MM.1S (cell line): ENCODE results near the gene BAZ1B.

Experiments used
- DNase-seq: peaks from one replicate; pipeline ENCODE4 v3.0.0-alpha.2; 2015
- H2AFZ ChIP-seq: fragments of 300-600 bp; sonication (generic); 2 replicates; pipeline ENCODE4 v1.6.0; 2016; ENCODE audit warnings: antibody characterized with exemption, low read length
- H3F3A ChIP-seq: fragments of 300-600 bp; sonication (generic); 2 replicates; pipeline ENCODE4 v1.6.1; 2016; ENCODE audit warnings: mild to moderate bottlenecking, antibody characterized with exemption, low read length, moderate library complexity, mixed read lengths; ENCODE audit not compliant: insufficient read depth
- H3K27ac ChIP-seq: fragments of 300-600 bp; sonication (generic); 2 replicates; pipeline ENCODE4 v1.5.1; 2016; ENCODE audit warnings: mild to moderate bottlenecking, low read length
- H3K27me3 ChIP-seq: fragments of 300-600 bp; sonication (generic); replicated peaks from 2 replicates; pipeline ENCODE4 v1.6.0; 2016; ENCODE audit warnings: low read length; ENCODE audit not compliant: insufficient read depth
- H3K36me3 ChIP-seq: fragments of 300-600 bp; sonication (generic); replicated peaks from 2 replicates; pipeline ENCODE4 v1.6.1; 2016; ENCODE audit warnings: mild to moderate bottlenecking, low read length, mixed read lengths; ENCODE audit not compliant: insufficient read depth
- H3K4me1 ChIP-seq: fragments of 300-600 bp; sonication (generic); 2 replicates; pipeline ENCODE4 v1.6.1; 2016; ENCODE audit warnings: low read length, mixed read lengths
- H3K4me2 ChIP-seq: fragments of 300-600 bp; sonication (generic); 2 replicates; pipeline ENCODE4 v1.6.0; 2016; ENCODE audit warnings: low read depth, low read length
- H3K4me3 ChIP-seq: fragments of 300-600 bp; sonication (generic); 2 replicates; pipeline ENCODE4 v1.5.1; 2016; ENCODE audit warnings: low read length, mixed read lengths
- H3K79me2 ChIP-seq: fragments of 300-600 bp; sonication (generic); 2 replicates; pipeline ENCODE4 v1.6.1; 2016; ENCODE audit warnings: mixed run types, low read length, mixed read lengths
- H3K9ac ChIP-seq: fragments of 300-600 bp; sonication (generic); 2 replicates; pipeline ENCODE4 v1.6.1; 2016; ENCODE audit warnings: low read length, mixed read lengths
- H3K9me2 ChIP-seq: fragments of 300-600 bp; sonication (generic); replicated peaks from 2 replicates; pipeline ENCODE4 v1.6.1; 2016; ENCODE audit warnings: mild to moderate bottlenecking, low read length, mixed read lengths; ENCODE audit not compliant: insufficient read depth
- H3K9me3 ChIP-seq: fragments of 300-600 bp; sonication (generic); replicated peaks from 2 replicates; pipeline ENCODE4 v1.6.1; 2016; ENCODE audit warnings: mild to moderate bottlenecking, low read length, mixed read lengths; ENCODE audit not compliant: insufficient read depth
- H4K20me1 ChIP-seq: fragments of 300-600 bp; sonication (generic); 2 replicates; pipeline ENCODE4 v1.6.1; 2016; ENCODE audit warnings: mild to moderate bottlenecking, low read length, moderate library complexity, mixed read lengths; ENCODE audit not compliant: insufficient read depth
- CTCF ChIP-seq: fragments of 300-600 bp; sonication (generic); IDR thresholded peaks from 2 replicates; pipeline ENCODE4 v1.5.1; 2016; ENCODE audit warnings: antibody characterized with exemption, low read length, mixed read lengths
- EZH2 ChIP-seq: fragments of 300-600 bp; sonication (generic); optimal IDR thresholded peaks from 2 replicates; pipeline ENCODE3; 2017; ENCODE audit warnings: low read depth, mild to moderate bottlenecking, antibody characterized with exemption, low read length, mixed read lengths
- EZH2phosphoT487 ChIP-seq: fragments of 300-600 bp; sonication (generic); IDR thresholded peaks from 2 replicates; pipeline ENCODE4 v1.6.1; 2018; ENCODE audit warnings: antibody characterized with exemption, low read length

BAZ1B gene

GRCh38 chr7:73427902-73428787 lies 93.9 kb downstream of the BAZ1B start:
- Histone ChIP-seq H2AFZ (no peak overlapping the region), H3K4me3 (no peak overlapping the region), H3K4me1 (no peaks in the 10 kb centered on the region), H3K9me3 (no peaks in the 10 kb centered on the region), H3K9me2 (no peaks in the 10 kb centered on the region), H3K9ac (no peak overlapping the region), H3F3A (no peaks in the 10 kb centered on the region), H3K27me3 (no peaks in the 10 kb centered on the region), H4K20me1 (no peaks in the 10 kb centered on the region), H3K27ac (no peak overlapping the region), H3K79me2 (no peaks in the 10 kb centered on the region), H3K36me3 (no peaks in the 10 kb centered on the region), H3K4me2 (no peak overlapping the region)
- no peak for DNase-seq
- TF ChIP-seq EZH2: no peak
- no peak for TF ChIP-seq CTCF
- no peak for TF ChIP-seq EZH2phosphoT487

- no peaks in the 10 kb centered on the region for H3K4me1 ChIP-seq
- no peak for TF ChIP-seq EZH2phosphoT487
- no peak for TF ChIP-seq CTCF
- no peak for TF ChIP-seq EZH2
- no peak for DNase-seq
- no peaks in the 10 kb centered on the region for H4K20me1 ChIP-seq
- H3K4me2 ChIP-seq: no peak overlapping the region
- H3K9me2 ChIP-seq: no peaks in the 10 kb centered on the region
- H3K36me3 ChIP-seq: no peaks in the 10 kb centered on the region
- H3K27me3 ChIP-seq: no peaks in the 10 kb centered on the region
- H3K27ac ChIP-seq: no peak overlapping the region
- H2AFZ ChIP-seq: no peak overlapping the region
- H3F3A ChIP-seq: no peaks in the 10 kb centered on the region
- no peaks in the 10 kb centered on the region for H3K9me3 ChIP-seq
- H3K9ac ChIP-seq: no peak overlapping the region
- no peaks in the 10 kb centered on the region for H3K79me2 ChIP-seq
- H3K4me3 ChIP-seq: no peak overlapping the region
These were observed 96.1 kb downstream of the BAZ1B start for GRCh38 chr7:73426016-73426415.

GRCh38 chr7:73425356-73425983 lies 96.6 kb downstream of the BAZ1B start:
- no peak overlapping the region for H3K9ac ChIP-seq
- H3K4me1 ChIP-seq: no peaks in the 10 kb centered on the region
- no peak overlapping the region for H3K27ac ChIP-seq
- TF ChIP-seq EZH2 (no peak), CTCF (no peak), EZH2phosphoT487 (no peak)
- no peaks in the 10 kb centered on the region for H4K20me1 ChIP-seq
- H2AFZ ChIP-seq: no peak overlapping the region
- H3K4me3 ChIP-seq: no peak overlapping the region
- no peaks in the 10 kb centered on the region for H3K9me3 ChIP-seq
- H3K79me2 ChIP-seq: no peaks in the 10 kb centered on the region
- no peak for DNase-seq
- H3F3A ChIP-seq: no peaks in the 10 kb centered on the region
- no peak overlapping the region for H3K4me2 ChIP-seq
- no peaks in the 10 kb centered on the region for H3K27me3 ChIP-seq
- H3K36me3 ChIP-seq: no peaks in the 10 kb centered on the region
- H3K9me2 ChIP-seq: no peaks in the 10 kb centered on the region
